ENCODE results near the gene WWTR1.
A peak's percentile ranks its signal among the peaks of the same experiment; 100 is the strongest.

WWTR1 gene

DNA sequence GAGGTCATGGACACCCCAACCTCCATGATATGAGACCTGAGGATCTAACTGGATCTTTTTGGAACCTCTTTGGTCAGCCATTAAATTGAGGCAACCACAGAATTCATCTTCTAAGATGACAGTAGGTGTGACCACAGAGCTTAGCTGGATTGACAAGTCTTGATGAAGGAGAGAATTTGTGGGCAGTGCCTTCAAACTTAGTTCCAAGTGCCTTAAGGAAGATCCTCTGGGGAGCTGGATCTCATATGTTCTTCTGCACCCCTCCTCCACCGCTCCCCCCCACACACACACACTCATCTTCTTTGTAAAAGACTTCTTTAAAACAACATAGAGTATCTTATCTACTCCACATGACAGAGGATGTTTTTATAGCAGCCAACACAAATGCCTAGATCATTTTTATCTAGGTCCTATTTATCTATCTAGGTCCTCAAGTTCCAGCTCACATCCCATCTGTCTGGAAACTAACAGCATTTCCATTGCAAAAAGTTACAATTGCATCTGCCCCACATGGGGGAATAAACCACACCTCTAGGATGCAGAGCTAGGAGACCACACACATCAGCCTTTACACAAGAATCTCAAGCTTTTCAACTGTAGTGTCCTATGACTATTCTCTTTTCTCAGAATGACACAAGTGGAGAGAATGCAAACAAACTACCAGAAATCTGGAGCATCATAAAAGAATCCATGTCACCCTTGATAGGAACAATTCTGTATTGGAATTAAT lies 37.4 kb downstream of the WWTR1 start:
- no peak for DNase-seq

DNA sequence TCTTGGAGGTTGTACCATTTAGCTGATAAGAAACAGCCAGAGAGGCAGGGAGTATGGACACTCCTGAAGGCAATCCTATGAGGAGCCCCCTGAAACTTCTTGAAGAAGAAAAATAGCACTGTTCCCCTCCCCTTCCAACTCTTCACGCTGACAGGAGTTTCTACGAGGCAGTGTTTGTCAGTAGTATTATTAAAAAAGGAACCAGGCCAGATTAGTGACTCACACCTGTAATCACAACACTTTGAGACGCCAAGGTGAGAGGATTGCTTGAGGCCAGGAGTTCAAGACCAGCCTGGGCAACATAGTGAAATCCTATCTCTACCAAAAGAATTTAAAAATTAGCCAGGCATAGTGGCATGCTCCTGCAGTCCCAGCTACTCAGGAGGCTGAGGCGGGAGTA lies 38.7 kb downstream of the WWTR1 start:
- no peak for DNase-seq

DNA sequence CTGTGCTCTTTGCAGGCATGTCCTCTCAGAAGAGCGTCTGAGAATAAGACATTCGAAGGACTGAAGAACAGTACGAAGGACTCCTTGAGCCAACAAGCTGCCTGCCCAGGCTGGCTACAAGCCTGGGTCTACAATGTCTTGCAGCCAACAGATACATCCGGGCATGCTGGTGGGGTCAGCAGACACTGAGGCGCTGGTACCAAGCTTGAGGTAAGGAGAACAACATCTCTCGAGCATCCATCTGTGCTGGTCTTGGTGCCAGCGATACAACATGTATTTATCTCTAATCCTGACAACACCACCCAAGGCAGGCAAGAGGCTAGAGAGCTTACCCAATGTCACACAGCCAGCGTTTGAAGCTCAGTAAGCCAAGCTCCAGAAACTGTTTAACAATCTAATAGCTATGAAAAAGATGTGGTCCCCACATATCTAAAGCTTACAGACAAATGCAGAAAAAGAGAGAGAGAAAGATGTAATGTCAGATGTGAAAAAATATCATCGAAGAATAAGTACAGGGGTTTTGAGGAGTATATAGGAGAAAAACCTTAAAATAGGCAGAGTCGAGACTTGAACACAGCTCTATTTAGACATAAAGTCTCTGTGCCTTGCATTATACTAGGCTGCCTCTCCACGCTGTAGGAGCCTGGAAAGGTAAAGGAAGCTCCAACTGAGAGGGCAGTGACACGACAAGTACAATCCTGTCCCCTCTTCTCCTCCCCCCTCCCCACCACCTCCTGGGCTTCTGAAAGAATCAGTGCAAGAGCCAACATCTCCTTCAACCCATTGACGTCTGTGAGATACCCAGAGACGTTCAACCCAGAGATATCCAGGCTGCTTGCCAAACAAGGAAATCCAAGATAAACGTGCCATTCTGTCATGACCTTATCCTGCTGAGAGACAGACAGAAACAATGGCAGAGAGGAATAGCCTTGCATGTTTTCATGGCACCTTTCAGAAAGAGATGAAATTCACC lies 39.4 kb downstream of the WWTR1 start:
- DNase-seq, result no peak

DNA sequence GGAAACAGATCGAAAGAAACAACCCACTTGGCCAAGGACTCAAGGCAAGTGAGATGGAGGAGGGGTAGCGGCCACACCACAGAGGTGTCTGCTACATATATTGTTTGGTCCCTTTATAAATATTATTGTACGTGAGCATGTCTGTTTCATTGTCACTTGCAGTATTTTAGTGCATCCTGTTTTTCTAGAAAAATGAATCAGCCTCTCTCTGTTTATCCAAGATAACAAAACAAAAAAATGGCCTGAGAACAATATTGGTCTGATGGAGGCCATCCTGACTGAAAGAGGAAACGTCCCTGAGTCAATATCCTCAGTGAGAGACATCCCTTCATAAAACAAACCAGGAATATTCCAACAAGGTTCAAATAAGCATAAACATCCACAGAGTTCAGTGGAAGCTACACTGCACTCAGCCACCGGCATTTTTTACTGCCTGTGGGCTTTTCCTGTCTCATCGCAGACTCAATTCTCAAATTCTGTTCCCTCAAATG lies 42.0 kb downstream of the WWTR1 start:
- no peak for DNase-seq

DNA sequence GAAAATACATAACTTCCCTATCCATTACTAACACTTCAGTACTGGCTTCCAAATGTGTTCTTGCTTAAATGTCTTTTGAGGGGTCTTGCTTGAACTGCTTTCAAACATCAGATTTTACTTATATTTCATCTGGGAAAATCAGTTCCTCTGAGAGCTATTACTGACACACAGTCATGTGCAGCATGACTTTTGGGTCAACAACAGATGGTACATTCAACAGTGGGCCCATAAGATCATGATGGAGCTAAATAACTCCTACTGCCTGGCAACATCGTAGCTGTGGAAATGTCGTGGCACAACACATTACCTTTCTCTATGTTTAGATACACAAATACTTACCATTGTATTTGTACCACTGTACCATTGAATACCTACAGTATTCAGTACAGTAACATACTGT lies 43.8 kb downstream of the WWTR1 start:
- DNase-seq, result no peak

DNA sequence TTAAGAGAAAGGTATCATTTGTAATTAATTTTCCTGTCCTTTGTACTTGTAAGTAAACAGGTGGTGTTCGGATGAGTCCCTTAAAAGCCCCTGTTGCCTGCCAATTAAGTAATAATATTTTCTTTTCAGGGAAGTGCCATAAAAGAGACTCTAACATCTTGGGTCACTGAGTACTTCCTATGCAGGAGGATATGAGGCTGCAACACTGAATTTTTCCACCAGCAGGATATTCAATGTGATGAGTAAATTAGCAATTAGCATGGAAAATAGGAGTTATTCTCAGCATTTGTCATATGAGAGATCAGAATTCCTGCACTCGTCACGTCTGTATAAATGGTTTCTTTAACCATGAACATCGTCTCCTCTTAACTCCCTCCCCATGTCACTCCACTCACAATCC lies 45.4 kb downstream of the WWTR1 start:
- no peak for DNase-seq

DNA sequence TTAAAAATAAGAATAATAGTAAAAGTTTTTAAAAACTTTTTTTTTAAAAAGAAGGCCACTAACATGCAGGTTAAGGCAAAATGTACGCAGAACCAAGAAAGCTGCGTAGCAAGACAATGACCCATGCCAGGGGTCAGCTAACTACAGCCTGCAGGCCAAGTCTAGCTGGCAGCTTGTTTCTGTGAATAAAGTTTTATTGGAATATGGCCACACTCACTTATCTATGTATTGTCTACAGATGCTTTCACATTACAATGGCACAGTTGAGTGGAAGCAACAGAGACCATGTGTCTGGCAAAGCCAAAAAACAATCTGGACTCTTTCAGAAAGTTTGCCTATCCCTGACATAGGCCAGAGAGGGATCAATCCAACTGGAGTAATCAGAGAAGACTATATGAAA lies 46.7 kb downstream of the WWTR1 start:
- no peak for DNase-seq

DNA sequence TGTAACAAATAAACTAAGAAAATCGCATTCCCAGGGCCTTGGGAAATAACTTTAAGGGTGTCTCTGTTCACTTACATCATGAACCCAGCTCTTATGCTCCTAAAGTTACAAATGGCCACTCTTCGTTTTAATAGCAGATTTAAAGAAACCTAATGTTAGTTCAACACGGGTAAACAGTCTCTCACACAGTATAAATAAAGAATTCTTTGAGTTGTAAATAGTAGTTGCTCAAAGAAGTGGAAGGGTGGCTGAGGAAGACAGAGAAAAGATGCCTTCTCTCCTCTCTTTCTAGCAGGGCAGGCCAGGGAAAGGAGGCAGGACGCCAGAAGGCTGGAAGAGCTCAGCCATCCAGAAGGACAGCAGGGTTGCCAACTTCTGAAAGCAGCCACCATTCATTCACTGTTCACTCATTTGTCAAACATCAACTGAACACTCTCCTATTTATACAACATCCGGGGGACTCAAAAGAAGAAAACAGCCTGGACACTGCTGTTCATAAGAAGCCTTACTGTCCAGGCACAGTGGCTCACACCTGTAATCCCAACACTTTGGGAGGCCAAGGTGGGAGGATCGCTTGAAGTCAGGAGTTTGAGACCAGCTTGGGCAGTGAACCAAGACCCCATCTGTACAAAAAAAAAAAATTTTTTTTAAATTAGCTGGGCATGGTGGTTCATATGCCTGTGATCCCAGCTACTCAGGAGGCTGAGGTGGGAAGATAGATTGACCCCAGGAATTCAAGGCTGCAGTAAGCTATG lies 47.3 kb downstream of the WWTR1 start:
- DNase-seq, result no peak

DNA sequence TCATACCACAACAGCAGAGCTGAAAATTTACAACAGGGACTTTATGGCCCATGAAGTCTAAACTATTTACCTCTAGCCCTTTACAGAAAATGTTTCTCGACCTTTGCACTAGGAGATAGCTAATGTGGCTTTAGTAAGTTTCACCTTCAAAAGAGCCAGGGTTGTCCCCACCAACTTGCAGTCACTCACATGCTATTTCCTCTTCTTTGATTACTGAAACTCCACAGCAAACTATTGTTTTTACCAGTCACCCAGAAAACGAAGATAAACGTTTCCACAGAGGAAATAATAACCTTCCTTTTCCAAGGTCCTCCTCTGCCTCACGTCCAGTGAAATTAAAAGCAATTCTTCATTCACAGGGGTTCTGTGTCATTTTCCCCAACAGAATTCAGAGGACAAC lies 48.2 kb downstream of the WWTR1 start:
- peak in 1 of 2 experiments; percentile 27 for DNase-seq

DNA sequence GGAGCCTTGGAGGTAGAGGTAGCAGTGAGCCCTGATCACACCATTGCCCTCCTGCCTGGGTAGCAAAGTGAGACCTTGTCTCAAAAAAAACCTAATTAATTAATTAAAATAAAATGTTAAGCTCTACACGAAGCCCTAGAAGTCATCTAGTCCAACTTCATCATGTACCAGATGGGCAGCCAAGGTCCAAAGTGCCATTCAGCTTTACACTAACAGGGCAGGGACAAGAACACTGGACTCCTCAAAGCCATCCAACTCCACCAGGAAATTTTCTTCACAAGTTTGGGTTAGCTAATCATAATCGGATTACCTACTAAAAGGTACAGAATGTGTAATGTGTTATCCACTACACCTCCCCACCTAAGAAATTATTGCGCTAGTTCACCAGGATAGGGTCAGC lies 48.8 kb downstream of the WWTR1 start:
- no peak for DNase-seq

DNA sequence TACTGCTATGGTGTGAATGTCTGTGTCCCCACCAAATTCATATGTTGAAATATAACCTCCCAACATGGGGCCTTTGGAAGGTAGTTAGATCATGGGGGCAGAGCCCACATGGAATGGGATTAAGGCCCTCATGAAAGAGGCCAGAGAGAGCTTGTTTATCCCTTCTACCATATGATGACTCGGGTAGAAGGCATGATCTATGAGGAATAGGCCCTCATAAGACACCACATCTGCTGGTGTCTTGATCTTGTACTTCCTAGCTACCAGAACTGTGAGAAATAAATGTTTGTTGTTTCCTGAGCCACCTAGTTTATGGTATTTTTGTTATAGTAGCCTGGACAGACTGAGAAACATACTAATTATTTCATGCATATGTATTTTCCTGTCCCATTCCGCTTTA lies 51.9 kb downstream of the WWTR1 start:
- no peak for DNase-seq

DNA sequence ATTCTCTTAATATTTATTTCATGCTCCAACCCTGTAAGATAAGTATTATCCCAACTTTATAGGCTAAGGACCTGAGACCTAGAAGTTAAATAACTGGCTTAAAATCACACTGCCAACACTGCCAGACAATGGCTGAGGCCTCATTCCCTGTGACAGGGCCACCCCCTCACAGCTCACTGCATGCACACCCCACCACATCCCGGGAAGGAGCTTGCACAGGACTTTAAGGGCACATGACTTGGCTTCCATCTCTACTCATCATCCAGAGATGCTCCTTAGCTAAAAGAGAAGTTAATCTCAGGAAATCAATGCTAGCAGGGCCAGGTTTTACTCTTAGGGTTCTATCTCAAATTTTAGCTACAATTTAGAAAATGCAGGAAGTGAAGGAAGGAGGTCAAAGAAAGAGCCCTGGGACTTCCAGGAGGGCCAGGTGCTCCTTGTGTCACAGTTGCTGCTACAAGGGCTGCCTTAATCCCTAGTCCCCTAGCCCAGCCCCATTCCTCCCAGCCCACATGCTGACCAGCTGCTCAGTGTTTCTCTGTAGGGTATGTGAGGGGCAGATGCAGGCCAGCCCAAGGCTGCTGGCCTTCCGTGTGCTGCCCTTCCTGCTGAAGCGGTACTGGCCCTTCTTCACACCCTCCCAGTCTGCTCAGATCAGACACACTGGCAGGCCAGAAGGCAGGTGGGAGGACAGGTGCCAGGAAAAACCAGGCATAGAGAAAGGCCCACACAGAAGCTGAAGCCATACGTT lies 53.5 kb downstream of the WWTR1 start:
- DNase-seq, result no peak

DNA sequence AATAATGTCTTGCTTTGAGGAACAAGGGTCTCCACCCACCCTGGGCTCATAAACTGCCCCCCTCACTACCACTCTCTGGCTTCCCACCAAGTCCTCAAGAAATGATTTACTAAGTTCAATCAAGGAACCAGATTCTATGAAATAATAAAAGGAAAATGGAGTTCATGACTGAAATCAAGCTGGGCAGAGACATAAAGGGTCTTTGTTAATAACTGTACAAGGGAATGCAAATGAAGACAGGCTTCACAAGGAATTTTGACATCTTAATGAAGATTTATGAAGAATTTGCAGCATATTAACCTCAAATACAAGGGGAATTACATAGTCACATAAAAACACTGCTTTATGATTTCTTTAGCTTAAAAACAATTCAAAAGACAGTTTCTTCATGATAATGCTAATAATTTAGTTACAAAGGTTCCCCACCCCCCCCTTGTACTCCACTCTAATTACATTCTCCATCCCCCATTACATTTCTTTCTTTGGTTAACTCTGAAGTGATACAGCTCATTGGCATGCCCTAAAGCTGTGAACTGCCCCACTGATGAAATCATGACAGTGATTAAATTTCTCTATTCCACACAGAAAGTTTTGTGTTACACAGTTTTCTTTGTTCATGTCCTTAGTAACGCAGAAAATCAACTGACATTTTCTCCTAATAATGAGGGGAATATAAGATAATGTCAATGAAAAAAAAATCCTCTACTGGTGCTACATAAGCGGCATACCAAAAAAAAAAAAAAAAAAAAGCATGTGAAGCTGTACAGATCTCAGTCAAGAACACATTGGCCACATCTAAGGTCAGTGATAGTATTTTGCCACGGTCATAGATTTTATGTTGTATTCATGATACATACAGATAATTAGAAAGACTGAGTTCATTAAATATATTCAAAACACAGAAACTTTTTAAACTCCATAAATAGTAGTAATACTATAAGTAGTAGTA lies 54.4 kb downstream of the WWTR1 start:
- peak; percentile 37 to 44 for DNase-seq

DNA sequence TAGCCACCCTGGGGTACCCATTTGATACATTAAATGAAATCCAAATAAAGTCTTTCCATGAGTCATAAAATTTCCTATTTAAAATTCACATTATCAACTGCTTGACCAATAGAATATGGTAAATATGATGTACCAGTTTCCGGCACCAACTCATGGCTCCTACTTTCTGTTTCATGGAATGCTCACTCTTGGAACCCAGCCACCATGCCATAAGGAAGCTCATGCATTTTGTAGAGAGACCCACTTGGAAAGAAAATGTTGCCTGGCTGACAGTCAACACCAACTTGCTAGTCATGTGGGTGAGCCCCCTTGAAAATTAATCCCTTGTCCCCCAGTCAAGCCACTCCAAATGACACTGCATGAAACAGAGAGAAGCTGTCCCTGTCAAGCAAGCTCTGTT lies 57.2 kb downstream of the WWTR1 start:
- no peak for DNase-seq

DNA sequence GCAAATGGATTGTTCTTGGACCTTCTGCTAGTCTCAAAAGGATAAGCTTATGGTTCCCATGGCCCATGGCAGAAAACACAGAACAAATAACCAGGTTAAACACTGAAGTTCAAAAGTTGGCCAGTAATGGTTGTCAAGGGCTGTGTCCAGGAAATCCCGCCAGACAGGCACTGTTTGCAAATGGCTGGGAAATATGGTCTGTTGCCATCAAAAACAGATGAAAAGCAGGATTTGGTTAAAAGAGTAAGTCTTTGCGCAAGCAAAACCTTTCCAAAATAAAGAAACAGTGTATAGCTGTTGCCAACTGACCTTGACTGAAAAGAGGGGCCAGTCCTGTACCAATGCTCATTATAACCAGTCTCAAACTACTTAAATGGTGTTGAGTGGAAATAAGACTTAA lies 58.6 kb downstream of the WWTR1 start:
- DNase-seq, result no peak

DNA sequence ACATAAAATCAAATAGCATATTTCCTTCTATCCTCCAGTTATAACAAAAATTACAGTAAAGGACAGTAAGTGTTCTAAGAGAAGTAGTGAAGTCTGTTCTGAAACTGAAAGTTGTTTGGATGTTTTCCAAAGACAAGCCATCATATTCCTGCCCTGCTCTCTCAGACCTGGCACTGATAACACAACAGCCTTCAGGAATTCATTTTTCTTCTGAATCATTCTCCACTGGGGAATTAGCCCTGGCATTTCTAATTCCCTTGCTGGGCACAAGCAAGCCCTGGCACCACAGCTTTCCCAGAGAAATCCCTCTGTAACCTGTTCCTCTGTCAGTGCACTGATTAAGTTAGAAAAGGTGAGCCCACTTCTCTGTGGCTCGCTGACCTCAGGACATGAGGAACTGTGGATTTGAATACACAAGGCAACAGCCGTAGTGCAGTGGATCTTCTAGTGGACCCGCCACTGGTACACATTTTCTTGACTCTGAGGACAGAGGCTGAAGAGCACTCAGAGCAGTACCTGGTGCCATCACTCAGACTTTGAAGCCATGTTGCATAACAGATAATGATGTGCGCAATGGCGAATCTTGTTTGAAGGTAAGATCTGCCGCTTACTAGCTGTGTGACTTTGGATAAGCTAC lies 61.6 kb downstream of the WWTR1 start:
- no peak for DNase-seq

DNA sequence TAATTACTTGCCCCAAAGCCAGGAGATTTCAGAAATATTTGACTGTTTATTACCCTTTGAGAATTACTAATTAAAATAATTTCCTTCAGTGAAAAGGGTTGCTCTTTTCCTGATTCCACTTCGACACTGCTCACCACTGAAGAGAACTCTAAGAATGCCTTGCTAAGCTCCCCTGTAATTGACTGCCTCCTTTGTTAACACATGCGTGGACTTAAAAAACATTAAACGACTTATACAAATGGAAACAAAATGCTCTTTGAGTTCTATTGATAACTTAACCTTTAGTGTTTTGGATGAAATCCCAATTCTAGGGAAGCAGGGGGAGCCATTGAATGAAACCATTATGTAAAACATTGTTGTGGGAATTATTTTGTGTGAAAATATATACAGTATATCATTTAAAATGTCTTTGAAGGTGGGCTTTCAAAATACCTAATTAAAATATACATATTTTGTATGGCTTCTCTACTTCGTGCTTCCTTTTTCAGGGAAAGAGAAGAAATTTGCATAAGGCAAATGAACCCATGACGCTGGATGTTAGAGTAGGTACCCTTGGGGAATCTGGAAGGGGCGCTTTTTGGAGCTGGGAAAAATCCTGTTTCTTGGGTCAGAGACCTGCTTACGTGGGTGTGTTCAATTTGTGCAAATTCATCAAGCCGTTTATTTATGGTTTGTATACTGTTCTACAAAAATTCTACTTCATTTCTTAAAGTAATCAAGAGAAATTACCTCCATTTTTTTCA lies 64.2 kb downstream of the WWTR1 start:
- peak; percentile 82 to 92 for DNase-seq

DNA sequence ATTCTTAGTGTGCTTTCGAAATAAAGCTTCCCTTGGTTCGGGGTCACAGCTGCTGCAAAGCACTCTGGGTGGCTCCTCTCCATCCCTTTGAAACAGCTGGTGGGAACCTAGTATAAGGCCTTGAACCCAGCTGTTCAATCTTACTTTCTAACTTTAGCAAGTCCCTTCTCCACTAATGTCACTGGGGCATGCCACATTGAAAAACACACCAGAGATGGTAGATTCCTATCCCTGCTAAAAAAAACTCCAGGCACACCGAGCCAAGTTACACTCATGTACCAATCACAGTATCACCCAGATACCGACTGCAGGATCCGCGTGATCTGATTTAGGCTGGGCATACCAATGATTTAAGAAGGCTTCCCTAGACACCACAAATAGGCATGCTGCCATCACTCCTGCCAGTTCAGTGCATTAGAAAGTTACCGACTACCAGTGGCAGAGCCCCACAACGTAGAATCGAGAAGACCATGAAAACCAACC lies 65.0 kb downstream of the WWTR1 start:
- no peak for DNase-seq

DNA sequence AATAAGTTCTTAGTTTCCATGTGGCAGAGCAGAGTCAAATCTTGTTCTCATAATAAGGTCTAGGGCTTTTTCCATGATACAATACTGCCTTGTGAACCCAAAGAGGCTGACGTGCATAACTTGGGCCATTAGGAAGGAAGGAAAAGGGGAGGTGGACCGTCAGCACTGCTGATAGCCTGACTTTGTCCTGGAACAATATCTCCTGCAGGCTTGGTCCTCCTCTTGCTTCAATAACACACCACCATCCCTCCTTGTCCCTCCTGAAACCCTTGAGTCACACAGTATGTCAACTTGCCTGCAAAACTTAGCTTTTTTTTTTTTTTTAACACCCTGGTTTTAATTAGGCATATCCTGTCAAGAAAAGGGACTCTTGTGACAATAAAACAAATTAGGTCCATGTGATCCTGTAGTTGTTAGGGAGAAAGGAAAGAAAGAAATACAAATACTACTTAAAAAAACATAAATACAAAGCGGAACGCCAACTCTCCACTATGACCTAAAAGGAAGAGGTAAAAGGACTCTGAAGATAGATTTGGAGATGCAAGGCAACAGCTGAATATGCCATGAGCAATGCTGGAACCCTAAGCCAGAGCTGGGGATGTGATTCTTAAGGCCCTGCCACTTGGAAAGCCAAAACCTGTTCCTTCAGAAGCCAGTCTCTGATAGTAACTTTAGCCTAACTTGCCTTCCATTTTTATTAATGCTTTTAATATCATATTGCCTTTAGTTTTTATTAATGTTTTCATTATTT lies 67.0 kb downstream of the WWTR1 start:
- no peak for DNase-seq

Data from NCI-H526 (cell line).